GM18907 (cell line): Measurements from ENCODE around the gene HBG1.
"Not testable (repeated sequence)": the region's sequence is repeated elsewhere in the genome, so short reads cannot be mapped to it uniquely, and the experiment has no call there.

Experiments
- ATAC-seq: cut with Tn5 transposase; IDR thresholded peaks from one replicate; pipeline ENCODE4 v1.9.1; 2021; ENCODE audit warnings: mild to moderate bottlenecking, moderate library complexity; ENCODE audit not compliant: unreplicated experiment

The HBG1 gene

GRCh38 chr11:5279471-5280090, 29.9 kb upstream of the HBG1 start:
- no peak for ATAC-seq

GRCh38 chr11:5277807-5278382, 28.2 kb upstream of the HBG1 start:
- ATAC-seq: peak; percentile 78

- no peak for ATAC-seq
Measured at GRCh38 chr11:5276697-5277096, 27.0 kb upstream of the HBG1 start.

- ATAC-seq: no peak
Measured at GRCh38 chr11:5275369-5276110, 25.9 kb upstream of the HBG1 start.

GRCh38 chr11:5274395-5274794, 24.7 kb upstream of the HBG1 start:
- ATAC-seq: no peak

- no peak for ATAC-seq
Measured at GRCh38 chr11:5272395-5273017, 22.8 kb upstream of the HBG1 start.

GRCh38 chr11:5269715-5270147, 20.1 kb upstream of the HBG1 start, which contains the start of gene HBE1:
HBE1 (minus strand) TSS chr11:5269945; CDS start chr11:5269890, 55 bp downstream.
- ATAC-seq: no peak

GRCh38 chr11:5267033-5267563, 17.4 kb upstream of the HBG1 start:
- no peak for ATAC-seq

GRCh38 chr11:5266609-5267008, 17.0 kb upstream of the HBG1 start:
- no peak for ATAC-seq

GRCh38 chr11:5265832-5266231, 16.2 kb upstream of the HBG1 start:
- ATAC-seq: no peak

GRCh38 chr11:5258543-5259262, 9.0 kb upstream of the HBG1 start:
- no peak for ATAC-seq

GRCh38 chr11:5257296-5257695, 7.6 kb upstream of the HBG1 start:
- no peak for ATAC-seq

GRCh38 chr11:5254646-5255413, 5.2 kb upstream of the HBG1 start, which contains the start of gene HBG2:
HBG2 (minus strand) TSS chr11:5254781; CDS start chr11:5254728, 53 bp downstream.
- ATAC-seq: not testable (repeated sequence)

- not testable (repeated sequence) for ATAC-seq
Measured at GRCh38 chr11:5254023-5254422, 4.4 kb upstream of the HBG1 start.

GRCh38 chr11:5253440-5253839, 3.8 kb upstream of the HBG1 start:
- not testable (repeated sequence) for ATAC-seq

GRCh38 chr11:5252919-5253265, 3.2 kb upstream of the HBG1 start:
- no peak for ATAC-seq

GRCh38 chr11:5252192-5252918, 2.7 kb upstream of the HBG1 start:
- no peak for ATAC-seq

- ATAC-seq: no peak
Measured at GRCh38 chr11:5251746-5252145, 2.1 kb upstream of the HBG1 start.

GRCh38 chr11:5250543-5251204, 1.0 kb upstream of the HBG1 start:
- ATAC-seq: no peak
